GM19467 (cell line): Measurements from ENCODE around the gene WDR75.
"Not testable (repeated sequence)": the region's sequence is repeated elsewhere in the genome, so short reads cannot be mapped to it uniquely, and the experiment has no call there.

Experiments used
- ATAC-seq: cut with Tn5 transposase; IDR thresholded peaks from one replicate; pipeline ENCODE4 v1.9.1; 2021; ENCODE audit warnings: mild to moderate bottlenecking, moderate library complexity; ENCODE audit not compliant: unreplicated experiment

Gene WDR75

DNA sequence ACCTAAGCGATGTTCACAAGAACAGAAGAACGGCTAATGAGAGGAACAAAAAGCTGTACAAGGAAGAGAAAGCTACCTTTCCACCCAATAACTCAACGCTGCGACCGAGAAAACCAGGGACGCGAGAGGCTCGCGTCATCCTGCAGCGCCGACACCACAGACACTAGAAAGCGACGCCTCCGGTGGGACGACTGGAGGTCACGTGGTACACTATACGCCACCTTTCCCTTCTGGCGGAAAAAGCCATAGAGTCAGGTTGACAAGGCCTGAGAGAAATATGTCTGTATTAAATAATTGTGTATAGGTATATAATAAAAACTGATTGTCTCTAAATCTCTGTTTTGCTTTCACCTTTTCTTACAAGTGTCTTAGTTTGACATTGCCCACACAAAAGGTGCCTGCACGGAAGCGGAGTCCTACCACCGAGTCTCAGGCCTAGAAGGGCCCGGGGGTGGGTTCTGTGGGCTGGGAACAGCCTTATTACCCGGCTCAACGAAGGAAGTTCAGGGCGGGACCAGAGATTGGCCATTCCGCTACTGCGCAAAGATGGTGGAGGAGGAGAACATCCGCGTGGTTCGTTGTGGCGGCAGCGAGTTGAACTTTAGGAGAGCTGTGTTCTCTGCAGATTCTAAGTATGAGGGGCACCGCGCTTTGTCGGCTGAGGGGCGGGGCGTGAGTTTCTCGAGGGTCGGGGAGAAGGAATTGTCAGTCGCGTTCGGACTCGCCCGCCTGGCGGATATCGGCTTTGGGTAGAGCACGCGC lies at the start of gene WDR75:
Gene WDR75, plus strand, starts transcription at position 528 of the 762 bp plus-strand sequence. Its CDS starts 19 bp downstream, at position 547.
- peak; percentile 93 for ATAC-seq

- ATAC-seq, result no peak
These were observed 47.7 kb upstream of the WDR75 start for GRCh38 chr2:189393440-189394111.

DNA sequence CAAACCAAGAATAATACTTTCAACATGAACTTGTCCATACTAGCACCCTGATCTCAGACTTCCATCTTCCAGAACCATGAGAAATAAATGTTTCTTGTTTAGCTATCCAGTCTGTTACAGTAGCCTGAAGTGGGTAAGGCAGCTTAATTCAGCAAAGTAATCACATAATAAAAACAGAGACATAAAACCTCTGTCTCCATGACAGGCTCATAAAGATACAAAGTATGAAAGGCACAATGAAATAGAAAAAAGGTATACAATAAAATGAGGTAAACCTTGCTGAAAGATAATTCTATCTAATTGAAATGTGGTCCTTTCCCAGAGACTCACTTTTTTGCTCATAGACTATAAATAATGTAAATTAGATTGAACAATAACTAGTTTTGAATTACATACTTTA lies 46.7 kb upstream of the WDR75 start:
- ATAC-seq, result no peak

GRCh38 chr2:189402932-189403331 lies 38.3 kb upstream of the WDR75 start:
- no peak for ATAC-seq

GRCh38 chr2:189406586-189407233 lies 34.6 kb upstream of the WDR75 start:
- ATAC-seq, result no peak

DNA sequence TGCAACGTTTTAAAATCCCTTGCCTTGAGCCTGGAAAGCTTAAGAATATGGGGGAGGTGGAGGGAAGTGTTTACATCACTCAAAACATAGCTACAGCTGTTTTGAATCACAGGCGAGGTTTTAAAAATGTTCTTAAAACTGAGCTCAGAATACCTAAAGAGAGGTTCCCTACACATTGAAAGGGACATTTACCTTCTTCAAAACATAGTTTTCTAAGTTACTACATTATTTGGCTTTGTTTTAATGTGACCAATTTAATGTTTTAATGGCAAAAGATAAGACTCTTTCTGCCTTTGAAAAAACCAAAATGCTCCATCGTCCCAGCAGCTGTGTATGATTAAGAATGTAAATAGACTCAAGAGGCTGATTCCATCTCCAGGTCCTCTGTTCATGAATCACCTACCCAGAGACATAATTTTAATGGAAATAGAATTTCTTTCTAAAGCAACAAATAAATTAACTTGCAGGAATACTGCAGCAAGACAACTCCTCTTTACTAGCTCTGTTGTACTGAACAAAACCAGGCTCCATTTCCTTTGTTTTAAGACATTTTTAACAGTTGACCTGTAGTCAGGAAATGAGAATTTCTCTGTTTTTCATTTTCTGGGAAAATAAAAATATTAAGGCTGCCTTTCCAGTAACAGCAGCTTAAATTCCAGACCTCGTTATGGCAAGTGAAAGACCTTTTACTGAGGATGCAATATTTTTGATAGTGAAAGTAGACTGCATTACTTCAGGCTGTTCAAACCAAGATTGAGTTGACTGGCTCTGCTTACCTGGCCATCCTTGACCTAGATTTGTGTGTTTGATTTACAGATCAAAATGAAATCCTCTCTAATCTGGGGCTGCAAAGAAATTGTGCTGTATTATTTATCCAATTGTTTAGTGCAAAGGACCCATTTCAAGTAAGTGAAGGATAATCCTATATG lies 33.7 kb upstream of the WDR75 start:
- ATAC-seq, result no peak

- no peak for ATAC-seq
These were observed 33.0 kb upstream of the WDR75 start for GRCh38 chr2:189408294-189408693.

DNA sequence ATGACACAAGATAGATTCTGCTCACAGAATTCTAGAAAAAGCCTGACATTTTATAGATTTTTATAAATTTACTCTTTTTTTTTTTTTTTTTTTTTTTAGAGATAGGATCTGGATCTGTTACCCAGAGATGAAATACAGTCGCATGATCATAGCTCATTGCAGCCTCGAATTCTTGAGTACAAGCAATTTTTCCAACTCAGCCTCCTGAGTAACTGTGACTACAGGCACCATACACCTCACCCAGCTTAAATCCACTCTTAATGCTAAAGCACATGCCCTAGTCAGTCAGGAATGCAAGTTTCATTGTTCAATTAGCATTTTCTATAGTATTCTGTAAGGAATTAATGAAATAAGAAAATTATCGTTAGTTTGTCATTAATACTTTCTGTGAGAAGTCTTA lies 32.1 kb upstream of the WDR75 start:
- no peak for ATAC-seq

DNA sequence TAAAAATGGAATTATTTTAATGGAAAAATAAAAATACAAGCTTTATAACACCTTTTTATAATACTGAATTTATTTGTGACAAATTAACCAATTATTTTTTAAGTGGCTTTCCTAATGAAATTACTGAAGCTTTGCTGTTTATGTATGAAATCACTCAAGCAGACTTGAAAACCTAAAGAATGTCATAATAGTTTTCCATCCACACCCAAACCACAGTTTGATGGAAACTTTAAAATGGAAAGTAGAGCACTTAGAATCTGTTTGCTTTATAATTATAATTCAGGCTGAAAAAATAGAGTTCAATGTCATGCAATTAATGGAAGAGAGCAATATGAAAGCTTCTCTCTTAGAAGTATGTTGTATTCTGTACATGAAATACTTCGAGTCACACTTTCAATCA lies 31.6 kb upstream of the WDR75 start:
- ATAC-seq, result no peak

- ATAC-seq, result no peak
These were observed 29.4 kb upstream of the WDR75 start for GRCh38 chr2:189411860-189412259.

DNA sequence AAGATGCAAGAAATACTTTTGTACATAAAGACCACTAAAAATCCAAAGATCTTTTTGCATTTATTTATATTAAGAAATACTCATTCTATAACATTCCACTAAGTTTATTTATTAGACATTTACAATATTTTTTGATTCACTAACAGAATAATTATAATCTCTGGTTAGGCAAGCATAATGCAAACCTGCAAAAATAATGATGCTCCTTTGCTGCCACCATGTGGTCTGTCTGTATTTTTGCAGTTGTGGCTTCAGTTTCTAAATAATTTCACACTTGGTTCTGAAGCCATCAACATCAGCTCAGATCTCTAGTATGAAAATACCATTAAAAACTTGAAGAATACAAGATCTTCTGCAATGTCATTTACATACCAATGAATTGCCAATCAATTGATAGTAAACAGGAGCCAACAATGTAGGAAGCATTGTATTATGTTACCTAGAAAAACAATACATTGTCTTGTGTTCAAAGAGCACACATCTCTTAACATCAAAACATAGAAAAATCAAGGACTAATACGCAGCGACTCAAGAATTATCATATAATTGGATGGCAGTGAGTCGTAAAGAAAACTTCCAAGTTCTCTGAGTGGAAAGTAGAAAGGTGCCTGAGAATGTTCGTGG lies 28.8 kb upstream of the WDR75 start:
- peak; percentile 82 for ATAC-seq

GRCh38 chr2:189413249-189413648 lies 28.0 kb upstream of the WDR75 start:
- ATAC-seq, result no peak

DNA sequence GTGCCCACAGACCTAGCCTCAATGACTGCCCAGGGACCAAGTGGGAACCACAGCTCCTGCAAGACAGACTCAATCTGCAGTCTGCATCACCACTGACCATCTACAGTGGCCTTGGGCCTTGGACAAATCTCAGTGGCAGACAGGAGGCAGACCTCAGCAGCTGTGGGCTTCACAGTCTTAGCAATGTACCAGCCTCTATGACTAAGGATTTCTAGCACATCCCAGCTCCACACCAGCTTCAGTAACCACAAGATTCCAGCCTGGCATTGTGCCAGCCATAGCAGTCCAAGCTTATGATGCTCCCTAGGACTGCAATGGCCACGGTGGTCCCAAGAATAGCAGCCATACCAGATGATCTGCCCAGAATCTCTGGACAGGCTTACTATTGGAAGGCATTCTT lies 19.6 kb upstream of the WDR75 start:
- ATAC-seq, result no peak

DNA sequence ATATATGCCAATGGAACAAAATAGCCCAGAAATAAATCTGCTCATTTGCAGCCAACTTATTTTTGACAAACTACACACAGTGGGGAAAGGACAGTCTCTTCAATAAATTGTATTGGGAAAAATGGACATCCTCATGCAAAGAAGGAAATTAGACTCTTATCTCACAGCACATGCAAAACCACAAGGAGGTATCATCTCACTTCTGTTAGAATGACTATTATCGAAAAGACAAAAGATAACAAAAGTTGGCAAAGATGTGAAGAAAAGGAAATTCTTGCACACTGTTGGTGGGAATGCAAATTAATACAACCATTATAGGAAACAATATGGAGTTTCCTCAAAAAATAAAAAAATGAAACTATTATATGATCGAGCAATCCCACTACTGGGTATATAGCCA lies 16.3 kb upstream of the WDR75 start:
- no peak for ATAC-seq

DNA sequence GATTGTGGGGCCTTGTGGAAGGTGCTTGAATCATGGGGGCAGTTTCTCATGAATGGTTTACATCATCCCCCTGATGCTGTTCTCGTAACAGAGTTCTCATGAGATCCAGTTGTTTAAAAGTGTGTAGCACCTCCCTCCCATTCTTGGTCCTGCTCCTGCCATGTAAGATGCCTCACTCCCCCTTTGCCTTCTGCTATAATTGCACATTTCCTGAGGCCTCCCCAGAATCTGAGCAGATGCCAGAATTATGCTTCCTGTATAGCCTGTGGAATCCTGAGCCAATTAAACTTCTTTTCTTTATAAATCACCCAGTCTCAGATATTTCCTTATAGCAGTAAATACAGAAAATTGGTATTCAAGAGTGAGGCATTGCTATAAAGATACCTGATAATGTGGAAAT lies 15.6 kb upstream of the WDR75 start:
- no peak for ATAC-seq

- ATAC-seq, result no peak
These were observed 14.4 kb upstream of the WDR75 start for GRCh38 chr2:189426886-189427285.

GRCh38 chr2:189427872-189428271 lies 13.4 kb upstream of the WDR75 start:
- no peak for ATAC-seq

GRCh38 chr2:189430448-189430847 lies 10.8 kb upstream of the WDR75 start:
- not testable (repeated sequence) for ATAC-seq

- ATAC-seq, result not testable (repeated sequence)
These were observed 5.5 kb upstream of the WDR75 start for GRCh38 chr2:189435803-189436202.

- ATAC-seq, result no peak
These were observed 3.3 kb upstream of the WDR75 start for GRCh38 chr2:189437926-189438325.
